ENCODE data around the gene INCENP.

INCENP gene

DNA sequence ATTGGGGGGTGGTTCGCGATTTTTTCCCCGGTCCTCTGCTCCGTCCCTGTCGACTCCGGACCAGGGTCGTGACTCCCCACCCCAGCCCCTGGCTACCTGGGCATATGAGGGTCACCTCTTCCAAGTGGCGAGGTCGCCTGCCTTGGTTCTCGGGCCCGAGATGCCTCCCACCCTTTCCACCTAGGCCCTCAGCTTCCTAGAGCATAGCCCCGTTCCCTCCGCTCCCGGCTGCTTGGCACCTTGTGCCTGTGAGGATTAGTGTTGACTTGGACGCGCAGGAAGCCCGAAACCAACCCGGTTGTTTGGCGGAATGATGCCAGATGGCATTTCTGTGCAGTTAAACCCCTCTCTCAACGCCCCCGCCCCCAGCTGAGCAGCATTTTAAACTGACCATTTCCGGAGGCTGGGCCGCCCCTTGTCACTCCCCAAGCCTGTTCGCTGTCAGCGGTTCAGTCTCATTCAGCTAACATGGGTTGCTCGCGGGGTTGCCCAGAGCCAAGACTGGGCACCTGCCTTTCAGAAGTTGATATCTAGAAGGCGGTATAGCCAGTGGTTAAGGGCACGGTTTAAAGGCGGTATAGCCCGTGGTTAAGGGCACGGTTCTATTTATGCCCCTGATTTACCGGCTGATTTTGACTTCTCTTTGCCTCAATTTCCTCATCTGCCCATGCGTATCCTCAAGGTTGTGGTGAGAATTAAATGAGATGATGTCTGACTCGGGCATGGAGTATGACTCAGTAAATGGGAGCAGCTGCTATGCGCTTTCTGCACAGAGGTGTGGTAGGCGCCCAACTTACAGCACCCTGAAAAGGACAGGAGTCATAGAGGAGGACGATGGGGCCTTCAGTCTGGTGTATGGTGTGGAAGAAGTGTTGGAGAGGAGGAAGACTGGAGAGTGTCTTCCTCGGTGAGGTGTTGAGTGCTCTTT is 639 bp downstream of the INCENP start:
- no peak for DNase-seq (ENCODE audit: low read depth)

DNA sequence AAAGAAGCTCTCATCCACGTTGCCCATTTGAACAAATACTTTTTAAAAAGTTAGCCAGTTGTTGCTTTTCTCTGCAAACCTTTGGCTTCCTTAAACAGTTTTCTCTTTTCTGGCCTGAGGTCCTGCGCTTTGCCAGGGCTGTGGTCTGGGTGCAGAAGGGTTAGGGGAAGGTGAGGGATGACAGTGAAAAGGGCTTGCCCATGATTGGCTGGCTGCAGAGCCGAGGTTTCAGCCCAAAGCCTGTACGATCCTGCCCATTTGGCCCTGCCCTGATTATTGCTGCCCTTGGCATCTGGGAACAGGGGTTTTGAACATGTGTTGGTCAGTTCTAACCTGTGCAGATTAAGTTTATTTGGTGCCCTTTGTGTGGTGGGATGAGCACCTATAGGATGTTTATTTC is 1.5 kb downstream of the INCENP start:
- no peak for DNase-seq (ENCODE audit: low read depth)

- no peak for DNase-seq (ENCODE audit: low read depth)
Measured at GRCh38 chr11:62125881-62126280, 2.1 kb downstream of the INCENP start.

DNA sequence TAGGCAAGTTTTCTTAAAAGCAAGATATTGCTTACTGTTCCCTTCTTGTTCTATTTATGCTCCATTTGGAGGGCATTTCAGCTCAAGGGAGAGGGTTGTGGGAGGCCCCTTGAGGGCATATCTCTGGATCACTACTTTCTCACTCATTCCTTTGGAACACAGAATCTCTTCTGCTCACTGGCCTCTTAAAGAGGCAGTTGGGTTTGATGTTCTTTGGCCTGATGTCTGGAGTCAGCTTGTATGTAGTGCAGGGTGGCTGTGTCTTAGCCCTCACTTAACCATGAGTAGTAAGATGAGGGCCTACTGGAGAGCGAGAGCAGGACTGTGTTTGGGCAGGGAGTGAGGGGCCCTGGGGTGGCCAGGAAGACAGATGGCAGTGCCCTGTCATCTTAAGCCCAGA is 3.6 kb downstream of the INCENP start:
- DNase-seq (ENCODE audit: low read depth): no peak

- no peak for DNase-seq (ENCODE audit: low read depth)
Measured at GRCh38 chr11:62127941-62128770, 4.3 kb downstream of the INCENP start.

DNA sequence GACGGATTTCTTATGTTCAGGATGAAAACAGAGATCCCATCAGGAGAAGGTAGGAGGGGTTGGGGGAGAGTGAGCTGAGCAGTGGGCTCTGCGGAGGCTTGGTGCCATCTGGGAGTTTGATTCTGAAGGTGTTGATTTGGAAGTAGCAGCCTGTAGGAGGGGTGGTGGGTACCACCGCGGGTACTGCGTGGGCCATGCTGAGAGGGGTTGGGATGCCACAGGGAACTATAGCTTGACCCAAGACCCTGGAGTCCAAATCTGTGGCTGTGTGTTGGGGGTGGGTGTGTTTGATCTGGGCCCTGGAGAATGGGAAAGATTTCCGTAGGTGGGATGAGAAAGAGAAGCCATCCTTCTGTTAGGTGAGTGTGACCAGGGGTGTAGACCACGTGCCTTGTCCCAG is 5.0 kb downstream of the INCENP start:
- DNase-seq (ENCODE audit: low read depth): no peak

- no peak for DNase-seq (ENCODE audit: low read depth)
Measured at GRCh38 chr11:62129590-62130282, 5.9 kb downstream of the INCENP start.

GRCh38 chr11:62130283-62131169 is 6.7 kb downstream of the INCENP start:
- no peak for DNase-seq (ENCODE audit: low read depth)

DNA sequence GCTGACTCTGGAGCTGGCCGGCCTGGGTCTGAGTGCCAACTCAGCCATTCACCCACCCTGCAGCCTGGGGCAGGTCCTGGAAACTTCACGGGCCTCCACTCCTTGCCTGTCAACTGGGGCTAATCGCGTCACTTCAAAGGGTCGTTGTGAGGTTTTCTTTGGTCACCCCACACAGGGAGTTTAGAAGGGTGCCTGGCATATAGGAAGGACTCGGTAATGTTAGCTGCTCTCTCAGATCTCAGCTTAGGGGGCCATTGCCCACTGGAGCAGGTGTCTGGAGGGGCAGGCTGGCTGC is 7.3 kb downstream of the INCENP start:
- no peak for DNase-seq (ENCODE audit: low read depth)

DNA sequence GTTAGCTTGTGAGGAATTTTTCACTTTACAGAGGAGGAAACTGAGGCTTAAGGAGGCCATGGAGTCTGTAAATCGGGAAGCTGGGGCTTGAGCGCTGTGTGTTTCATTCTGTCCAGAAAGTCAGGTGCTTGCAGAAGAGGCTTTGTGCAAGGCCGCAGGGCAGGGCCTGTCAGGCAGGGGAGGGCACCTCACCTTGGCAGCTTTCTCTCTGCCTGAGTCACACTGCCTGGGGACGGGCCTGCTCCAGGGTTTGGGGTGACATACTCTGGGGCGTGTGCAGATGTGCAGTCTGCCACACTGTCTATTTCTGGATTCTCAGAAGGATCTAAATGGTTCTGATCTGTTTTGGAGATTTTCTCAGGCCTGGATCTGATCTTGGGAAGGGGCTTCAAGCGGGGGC is 8.4 kb downstream of the INCENP start:
- DNase-seq (ENCODE audit: low read depth): no peak

- no peak for DNase-seq (ENCODE audit: low read depth)
Measured at GRCh38 chr11:62132689-62133293, 9.0 kb downstream of the INCENP start.

- DNase-seq (ENCODE audit: low read depth): no peak
Measured at GRCh38 chr11:62133328-62134065, 9.7 kb downstream of the INCENP start.

DNA sequence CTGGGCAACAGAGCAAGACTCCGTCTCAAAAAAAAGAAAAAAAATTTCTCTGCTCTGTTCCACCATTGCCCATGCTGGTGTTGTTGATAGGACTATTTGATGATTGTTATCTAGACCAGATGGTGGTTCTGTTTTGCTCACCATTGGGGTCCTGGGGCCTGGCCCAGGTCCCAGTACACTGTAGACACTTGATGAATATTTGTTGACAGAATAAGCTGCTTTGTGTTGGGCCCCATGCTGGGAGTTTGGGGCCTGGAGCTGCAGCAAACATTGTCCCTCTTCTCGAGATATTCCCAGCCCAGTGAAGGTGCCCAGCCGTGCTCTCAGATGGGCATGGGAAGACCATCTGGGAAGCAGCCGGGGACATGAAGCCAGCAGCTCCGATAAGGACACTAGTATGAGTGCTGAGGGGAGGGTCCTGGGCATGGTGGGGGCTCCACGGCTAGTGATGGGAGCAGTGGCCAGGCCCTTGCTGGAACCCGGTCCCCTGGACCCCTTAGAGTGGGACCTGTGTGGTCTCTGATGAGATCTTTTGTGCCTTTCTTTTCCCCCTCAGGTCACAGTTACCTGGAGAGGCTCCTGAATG is 13.6 kb downstream of the INCENP start:
- DNase-seq (ENCODE audit: low read depth): no peak

DNA sequence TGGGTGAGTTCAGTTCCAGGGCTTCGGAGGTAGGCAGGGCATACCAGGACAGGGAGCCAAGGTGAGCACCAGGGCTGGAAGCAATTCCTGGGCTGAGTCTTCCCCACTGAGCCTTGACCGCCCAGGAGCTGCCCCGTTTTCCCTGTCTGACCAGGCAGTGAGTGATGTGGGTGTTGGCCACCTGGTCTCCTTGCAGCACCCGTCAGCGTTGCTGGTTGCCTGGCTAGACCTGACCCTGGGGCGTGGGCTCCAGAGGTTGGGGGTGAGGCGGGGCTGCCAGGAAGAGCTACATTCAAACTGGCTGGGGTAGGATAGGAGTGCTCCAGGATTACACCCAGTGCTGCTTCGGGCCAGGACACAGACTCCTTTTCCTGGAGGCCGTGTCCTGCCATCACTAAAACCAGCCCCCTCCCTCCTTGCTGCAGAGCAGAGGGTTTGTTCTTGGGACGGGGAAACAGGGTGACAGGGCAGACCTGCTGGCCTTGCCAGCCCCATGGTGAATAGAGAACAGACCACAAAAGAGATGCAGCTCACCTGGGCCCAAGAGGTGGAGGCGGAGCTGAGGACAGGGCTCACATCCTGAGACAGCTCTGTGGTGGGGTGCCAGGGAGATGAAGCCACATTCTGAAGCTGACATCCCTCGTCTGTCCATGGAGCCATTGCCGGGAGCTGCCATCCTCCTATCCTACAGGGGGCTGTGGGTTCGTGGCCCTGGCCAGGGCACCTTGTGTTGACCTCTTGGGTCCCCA is 14.2 kb downstream of the INCENP start:
- DNase-seq (ENCODE audit: low read depth): no peak

DNA sequence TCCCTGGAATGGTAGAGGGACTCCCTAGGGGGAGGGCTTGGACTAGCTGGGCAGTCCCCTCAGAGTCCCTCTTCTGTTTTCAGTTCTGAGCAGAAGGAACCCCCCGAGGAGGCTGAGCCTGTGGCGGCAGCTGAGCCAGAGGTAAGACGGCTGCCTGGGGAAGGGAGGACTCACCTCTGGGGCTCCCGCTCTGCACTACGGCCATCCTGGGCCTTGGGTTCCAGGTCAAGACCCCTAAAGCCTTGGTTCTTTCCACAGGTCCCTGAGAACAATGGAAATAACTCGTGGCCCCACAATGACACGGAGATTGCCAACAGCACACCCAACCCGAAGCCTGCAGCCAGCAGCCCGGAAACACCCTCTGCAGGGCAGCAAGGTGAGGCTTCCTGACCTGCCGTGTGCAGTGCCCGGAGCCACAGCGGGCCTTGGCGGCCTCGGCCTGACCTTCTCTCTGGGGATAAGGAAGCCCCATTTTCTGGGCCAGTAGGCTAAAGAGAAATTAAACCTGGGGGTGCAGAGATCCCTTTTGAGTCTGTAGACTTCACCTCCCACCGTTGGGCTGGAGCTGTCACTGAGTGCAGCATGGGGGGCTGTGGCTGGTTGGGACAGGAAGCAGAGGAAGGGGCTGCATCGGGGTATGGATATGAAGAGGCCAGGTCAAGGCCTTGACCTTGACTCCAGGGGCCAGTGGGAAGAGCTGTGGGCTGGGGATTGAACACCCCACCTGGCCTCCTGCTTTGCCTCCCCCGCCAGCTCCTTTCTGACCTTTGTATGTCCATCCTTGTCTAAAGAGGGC is 15.0 kb downstream of the INCENP start:
- DNase-seq (ENCODE audit: low read depth): no peak

- DNase-seq (ENCODE audit: low read depth): no peak
Measured at GRCh38 chr11:62139526-62140303, 15.9 kb downstream of the INCENP start.

- no peak for DNase-seq (ENCODE audit: low read depth)
Measured at GRCh38 chr11:62140304-62141110, 16.7 kb downstream of the INCENP start.

All from stimulated activated CD8-positive, alpha-beta memory T cell treated with anti-CD3 and anti-CD28 coated beads, Interleukin-15, amount 100 ng/mL, for 24 hours (primary cell).